ENCODE measurements around the gene PLXNA2. TPM values are rescaled to one million over a fixed set of nuclear protein-coding genes. Genes with fewer than 3 reads are reported as not detected.

PLXNA2 gene
- total and polyA plus RNA-seq, 2 of the 13 experiments (the other 11 are each of a cell fraction or from before 2014, with no cell fraction given) = 1.1 to 2.1 TPM

DNA sequence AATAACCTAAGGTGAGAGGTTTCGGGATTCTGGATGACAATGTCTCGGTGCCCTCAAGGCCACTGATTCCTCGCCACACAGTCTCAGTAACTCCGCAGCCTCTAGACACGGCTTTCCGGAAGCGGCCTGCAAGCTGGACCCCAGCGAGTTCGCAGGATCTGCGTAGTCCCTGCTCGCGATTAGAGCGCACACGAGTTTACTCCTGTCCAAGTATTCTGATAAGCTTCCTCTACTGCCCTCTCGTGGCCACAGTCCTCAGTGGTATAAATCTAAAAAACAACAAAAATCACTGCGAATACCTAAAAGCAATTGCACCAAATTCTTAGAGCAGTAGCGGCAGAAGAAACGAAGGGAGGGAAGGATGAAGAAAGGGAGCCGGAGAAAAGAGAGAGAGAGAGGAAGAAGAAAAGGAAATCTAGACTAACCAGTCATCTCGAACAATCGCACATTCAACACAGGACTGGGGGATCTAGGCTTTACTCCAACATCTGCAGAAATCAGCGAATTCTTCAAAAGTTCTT is 1.1 kb upstream of the PLXNA2 start (continued):
- TF ChIP-seq CBX2 (IDR thresholded peaks at IDR 0.05; ENCODE audit: low read depth, low read length) (no peak), CBX2 (CRISPR knock-in tag; IDR thresholded peaks at IDR 0.05; ENCODE audit: low read depth) (no peak), CHD2 (IDR thresholded peaks at IDR 0.05; ENCODE audit: low read depth, low read length) (peak; percentile 67), ZFY (CRISPR knock-in tag; IDR thresholded peaks at IDR 0.05) (peak; percentile 59), HDAC6 (IDR thresholded peaks at IDR 0.05; ENCODE audit: low read depth, low read length) (no peak), KLF12 (CRISPR knock-in tag; IDR thresholded peaks at IDR 0.05; ENCODE audit: borderline replicate concordance) (no peak), RXRA (CRISPR knock-in tag; IDR thresholded peaks at IDR 0.05) (no peak), TCF7 (IDR thresholded peaks at IDR 0.05; ENCODE audit: low read depth) (no peak), ZNF670 (CRISPR knock-in tag; IDR thresholded peaks at IDR 0.05; ENCODE audit: borderline replicate concordance) (no peak), TEAD3 (CRISPR knock-in tag; optimal IDR thresholded peaks at IDR 0.05; ENCODE audit: borderline replicate concordance) (peak; percentile 61), KMT2A (CRISPR knock-in tag; IDR thresholded peaks at IDR 0.05) (no peak), STAG1 (CRISPR knock-in tag; IDR thresholded peaks at IDR 0.05) (peak; percentile 93), RXRB (CRISPR knock-in tag; IDR thresholded peaks at IDR 0.05; ENCODE audit: borderline replicate concordance) (peak; percentile 44; the same call in 1 of the 2 replicates), HDAC2 (CRISPR knock-in tag; IDR thresholded peaks at IDR 0.05) (peak; percentile 58; the same call in 1 of the 2 replicates), TEAD2 (CRISPR knock-in tag; IDR thresholded peaks at IDR 0.05) (no peak), NCOA1 (CRISPR knock-in tag; IDR thresholded peaks at IDR 0.05) (no peak), ZMYM2 (CRISPR knock-in tag; IDR thresholded peaks at IDR 0.05) (no peak), ZNF737 (CRISPR knock-in tag; IDR thresholded peaks at IDR 0.05; ENCODE audit: borderline replicate concordance) (no peak), ZNF605 (CRISPR knock-in tag; IDR thresholded peaks at IDR 0.05) (no peak), FOSL2 (CRISPR knock-in tag; IDR thresholded peaks at IDR 0.05) (0 out of 2 replicates have a peak, but pooled peaks have one; percentile 38), ZNF788 (CRISPR knock-in tag; IDR thresholded peaks at IDR 0.05; ENCODE audit: borderline replicate concordance) (0 out of 2 replicates have a peak, but pooled peaks have one; percentile 17), ZNF724P (CRISPR knock-in tag; IDR thresholded peaks at IDR 0.05; ENCODE audit: borderline replicate concordance) (no peak), GATAD1 (CRISPR knock-in tag; IDR thresholded peaks at IDR 0.05) (0 out of 2 replicates have a peak, but pooled peaks have one; percentile 51), MAFK (conservative IDR thresholded peaks at IDR 0.05 in 1 of 2, IDR thresholded peaks at IDR 0.05 in 1 of 2; ENCODE audit: low read length in 2 of 2) (no peak), FOXP1 (IDR thresholded peaks at IDR 0.05) (no peak), FOXP1 (CRISPR knock-in tag; IDR thresholded peaks at IDR 0.05) (0 out of 2 replicates have a peak, but pooled peaks have one; percentile 12)
- TF ChIP-seq, protein P1, sequence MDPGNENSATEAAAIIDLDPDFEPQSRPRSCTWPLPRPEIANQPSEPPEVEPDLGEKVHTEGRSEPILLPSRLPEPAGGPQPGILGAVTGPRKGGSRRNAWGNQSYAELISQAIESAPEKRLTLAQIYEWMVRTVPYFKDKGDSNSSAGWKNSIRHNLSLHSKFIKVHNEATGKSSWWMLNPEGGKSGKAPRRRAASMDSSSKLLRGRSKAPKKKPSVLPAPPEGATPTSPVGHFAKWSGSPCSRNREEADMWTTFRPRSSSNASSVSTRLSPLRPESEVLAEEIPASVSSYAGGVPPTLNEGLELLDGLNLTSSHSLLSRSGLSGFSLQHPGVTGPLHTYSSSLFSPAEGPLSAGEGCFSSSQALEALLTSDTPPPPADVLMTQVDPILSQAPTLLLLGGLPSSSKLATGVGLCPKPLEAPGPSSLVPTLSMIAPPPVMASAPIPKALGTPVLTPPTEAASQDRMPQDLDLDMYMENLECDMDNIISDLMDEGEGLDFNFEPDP (CRISPR knock-in tag; conservative IDR thresholded peaks at IDR 0.05) = no peak
- TF ChIP-seq, protein P2, sequence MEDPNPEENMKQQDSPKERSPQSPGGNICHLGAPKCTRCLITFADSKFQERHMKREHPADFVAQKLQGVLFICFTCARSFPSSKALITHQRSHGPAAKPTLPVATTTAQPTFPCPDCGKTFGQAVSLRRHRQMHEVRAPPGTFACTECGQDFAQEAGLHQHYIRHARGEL (CRISPR knock-in tag; IDR thresholded peaks at IDR 0.05) = no peak
- TF ChIP-seq, protein P3, sequence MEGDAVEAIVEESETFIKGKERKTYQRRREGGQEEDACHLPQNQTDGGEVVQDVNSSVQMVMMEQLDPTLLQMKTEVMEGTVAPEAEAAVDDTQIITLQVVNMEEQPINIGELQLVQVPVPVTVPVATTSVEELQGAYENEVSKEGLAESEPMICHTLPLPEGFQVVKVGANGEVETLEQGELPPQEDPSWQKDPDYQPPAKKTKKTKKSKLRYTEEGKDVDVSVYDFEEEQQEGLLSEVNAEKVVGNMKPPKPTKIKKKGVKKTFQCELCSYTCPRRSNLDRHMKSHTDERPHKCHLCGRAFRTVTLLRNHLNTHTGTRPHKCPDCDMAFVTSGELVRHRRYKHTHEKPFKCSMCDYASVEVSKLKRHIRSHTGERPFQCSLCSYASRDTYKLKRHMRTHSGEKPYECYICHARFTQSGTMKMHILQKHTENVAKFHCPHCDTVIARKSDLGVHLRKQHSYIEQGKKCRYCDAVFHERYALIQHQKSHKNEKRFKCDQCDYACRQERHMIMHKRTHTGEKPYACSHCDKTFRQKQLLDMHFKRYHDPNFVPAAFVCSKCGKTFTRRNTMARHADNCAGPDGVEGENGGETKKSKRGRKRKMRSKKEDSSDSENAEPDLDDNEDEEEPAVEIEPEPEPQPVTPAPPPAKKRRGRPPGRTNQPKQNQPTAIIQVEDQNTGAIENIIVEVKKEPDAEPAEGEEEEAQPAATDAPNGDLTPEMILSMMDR (CRISPR knock-in tag; IDR thresholded peaks at IDR 0.05) = peak; percentile 89
- TF ChIP-seq, protein P4, sequence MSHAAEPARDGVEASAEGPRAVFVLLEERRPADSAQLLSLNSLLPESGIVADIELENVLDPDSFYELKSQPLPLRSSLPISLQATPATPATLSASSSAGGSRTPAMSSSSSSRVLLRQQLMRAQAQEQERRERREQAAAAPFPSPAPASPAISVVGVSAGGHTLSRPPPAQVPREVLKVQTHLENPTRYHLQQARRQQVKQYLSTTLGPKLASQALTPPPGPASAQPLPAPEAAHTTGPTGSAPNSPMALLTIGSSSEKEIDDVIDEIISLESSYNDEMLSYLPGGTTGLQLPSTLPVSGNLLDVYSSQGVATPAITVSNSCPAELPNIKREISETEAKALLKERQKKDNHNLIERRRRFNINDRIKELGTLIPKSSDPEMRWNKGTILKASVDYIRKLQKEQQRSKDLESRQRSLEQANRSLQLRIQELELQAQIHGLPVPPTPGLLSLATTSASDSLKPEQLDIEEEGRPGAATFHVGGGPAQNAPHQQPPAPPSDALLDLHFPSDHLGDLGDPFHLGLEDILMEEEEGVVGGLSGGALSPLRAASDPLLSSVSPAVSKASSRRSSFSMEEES (CRISPR knock-in tag; IDR thresholded peaks at IDR 0.05) = no peak

All from HepG2 (cell line).